Body of pancreas (tissue), 4 donors: ENCODE results near the gene XKR8.

ENCODE experiments used
- CTCF ChIP-seq, 7 experiments: fragments of 450-650 bp in 4 of 7; fragments of 200-600 bp in 3 of 7; sonication (generic) in 3 of 7; IDR thresholded peaks; one replicate each; pipeline ENCODE4 v1.5.1; 2016 to 2019; ENCODE audit warnings: antibody characterized with exemption in 7 of 7
- POLR2A ChIP-seq, 3 donors: fragments of 450-650 bp; IDR thresholded peaks; one replicate each; pipeline ENCODE4 v1.6.1; 2016; ENCODE audit warnings: antibody characterized with exemption in 3 of 3, mild to moderate bottlenecking in 2 of 3

DNA sequence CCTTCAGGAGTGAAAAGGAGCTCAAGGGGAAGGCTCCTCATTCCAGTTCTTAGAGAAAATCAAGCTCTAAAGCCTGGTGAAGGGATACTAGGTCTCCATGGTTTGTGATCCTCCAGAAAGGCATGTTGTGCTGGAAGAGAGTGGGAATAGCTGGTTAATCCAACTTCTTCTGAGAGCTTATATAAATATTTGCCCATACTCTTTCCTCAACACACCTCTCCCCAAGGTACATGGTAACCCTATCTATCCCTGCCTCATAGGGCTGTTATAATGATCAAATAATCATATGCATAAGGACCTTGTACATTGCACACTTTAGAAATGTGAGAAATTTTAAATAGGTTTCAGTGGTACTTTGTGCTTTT, 14.6 kb downstream of the XKR8 start:
- no peak for TF ChIP-seq CTCF (IDR thresholded peaks at IDR 0.05)
- TF ChIP-seq POLR2A (IDR thresholded peaks at IDR 0.05): no peak
